UCSD-AML1 (cell line): ENCODE results near the gene LTC4S.

ENCODE experiments used
- DNase-seq: peaks from one replicate; lab custom pipeline; 2025; ENCODE audit not compliant: unreplicated experiment; lab: John Stamatoyannopoulos, UW

The LTC4S gene

DNA sequence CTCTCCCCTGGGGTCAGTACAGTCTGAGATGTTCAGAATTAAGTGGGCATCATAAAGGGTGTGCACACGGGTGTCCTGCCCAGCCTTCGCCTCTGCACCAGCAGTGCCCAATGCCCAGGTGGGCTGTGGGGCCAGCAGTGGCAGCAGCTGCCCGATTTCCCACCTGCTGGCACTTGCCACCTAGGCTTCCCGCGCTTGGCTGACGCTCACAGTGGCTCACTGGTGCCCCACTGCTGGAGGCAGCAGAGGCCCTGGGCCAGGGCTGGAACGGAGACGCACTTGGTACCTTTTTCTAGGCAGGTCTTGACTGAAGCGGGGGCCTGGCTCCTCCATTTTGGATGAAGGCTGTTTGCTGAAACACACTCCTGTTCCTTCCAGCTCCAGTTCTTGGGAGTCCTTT is 47.8 kb downstream of the LTC4S start:
- no peak for DNase-seq
